Activated T-cell treated with anti-CD3 and anti-CD28 coated beads for 48 hours (primary cell): ENCODE measurements around the gene SHC2.
"Not testable (repeated sequence)": the region's sequence is repeated elsewhere in the genome, so short reads cannot be mapped to it uniquely, and the experiment has no call there.

Experiments
- DNase-seq: peaks from one replicate; pipeline ENCODE4 v3.0.0-alpha.2; 2020; ENCODE audit warnings: low read depth

Gene SHC2

GRCh38 chr19:469833-470232 lies 9.0 kb upstream of the SHC2 start:
- no peak for DNase-seq

DNA sequence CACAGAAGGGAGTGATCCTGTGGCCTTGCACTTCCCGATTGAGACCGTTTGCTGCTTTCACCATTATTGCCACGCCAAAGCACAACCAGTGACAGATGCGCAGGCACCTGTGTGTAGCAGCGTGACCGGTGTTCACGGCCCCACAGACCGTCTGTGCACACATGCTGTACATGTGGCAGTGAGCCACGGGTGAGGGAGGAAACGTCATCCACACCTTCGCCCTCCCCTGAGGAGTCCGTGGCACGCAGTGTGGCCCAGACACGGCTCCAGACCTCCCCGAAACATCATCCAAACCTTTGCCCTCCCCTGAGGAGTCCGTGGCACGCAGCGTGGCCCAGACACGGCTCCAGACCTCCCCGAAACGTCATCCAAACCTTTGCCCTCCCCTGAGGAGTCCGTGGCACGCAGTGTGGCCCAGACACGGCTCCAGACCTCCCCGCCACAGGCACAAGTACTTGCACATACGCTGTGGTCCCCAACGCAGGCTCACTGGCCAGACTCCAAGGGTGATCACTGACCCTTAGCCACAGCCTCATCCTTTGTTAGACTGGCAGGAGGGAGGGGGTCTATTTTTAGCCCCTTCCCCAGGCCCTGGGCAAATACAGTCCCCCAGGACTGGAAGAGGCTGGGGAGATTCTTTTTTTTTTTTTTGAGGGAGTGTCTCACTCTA lies 7.9 kb upstream of the SHC2 start:
- DNase-seq = no peak

- no peak for DNase-seq
Observed at GRCh38 chr19:467554-467953, 6.7 kb upstream of the SHC2 start.

GRCh38 chr19:465056-465816 lies 4.4 kb upstream of the SHC2 start:
- no peak for DNase-seq

- no peak for DNase-seq
Observed at GRCh38 chr19:464208-464545, 3.3 kb upstream of the SHC2 start.

- DNase-seq = no peak
Observed at GRCh38 chr19:463483-464207, 2.8 kb upstream of the SHC2 start.

GRCh38 chr19:461721-462551 lies 1.1 kb upstream of the SHC2 start:
- no peak for DNase-seq

- peak; percentile 19 for DNase-seq
Observed at GRCh38 chr19:459724-460511, 915 bp downstream of the SHC2 start.

- DNase-seq = no peak
Observed at GRCh38 chr19:458091-459042, 2.5 kb downstream of the SHC2 start.

DNA sequence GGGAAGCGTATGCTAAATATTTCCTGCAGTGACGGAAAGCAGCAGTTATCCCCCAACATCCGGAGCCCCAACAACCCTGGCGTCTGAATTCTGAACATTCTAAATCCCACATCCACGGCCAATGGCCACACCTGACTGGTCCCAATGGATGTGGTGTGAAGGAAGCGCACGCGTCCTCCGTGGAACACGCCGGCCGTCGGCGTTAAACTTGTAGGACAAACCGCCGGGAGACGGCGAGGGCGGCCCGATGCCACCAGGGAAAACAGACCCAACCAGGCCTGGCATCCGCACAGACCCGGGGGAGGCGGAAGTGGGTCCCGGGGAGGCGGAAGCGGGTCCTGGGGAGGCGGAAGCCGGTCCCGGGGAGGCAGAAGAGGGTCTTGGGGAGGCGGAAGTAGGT lies 3.2 kb downstream of the SHC2 start:
- no peak for DNase-seq

DNA sequence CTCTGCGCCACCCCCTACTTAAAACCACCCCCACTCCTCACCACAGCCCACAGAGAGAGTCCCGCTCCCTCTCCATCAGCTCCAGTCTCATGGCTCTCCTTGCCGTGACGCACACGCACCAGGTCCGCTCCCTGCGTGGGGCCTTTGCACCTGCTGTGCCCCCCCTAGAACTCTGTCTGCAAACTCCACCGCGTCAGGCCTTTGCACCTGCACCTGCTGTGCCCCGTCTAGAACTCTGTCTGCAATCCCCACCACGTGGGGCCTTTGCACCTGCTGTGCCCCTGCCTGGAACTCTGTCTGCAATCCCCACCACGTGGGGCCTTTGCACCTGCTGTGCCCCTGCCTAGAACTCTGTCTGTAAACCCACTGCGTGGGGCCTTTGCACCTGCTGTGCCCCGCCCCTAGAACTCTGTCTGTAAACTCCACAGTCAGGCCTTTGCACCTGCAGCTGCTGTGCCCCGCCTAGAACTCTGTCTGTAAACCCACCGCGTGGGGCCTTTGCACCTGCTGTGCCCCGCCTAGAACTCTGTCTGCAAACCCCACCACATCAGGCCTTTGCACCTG lies 4.2 kb downstream of the SHC2 start:
- DNase-seq = no peak

DNA sequence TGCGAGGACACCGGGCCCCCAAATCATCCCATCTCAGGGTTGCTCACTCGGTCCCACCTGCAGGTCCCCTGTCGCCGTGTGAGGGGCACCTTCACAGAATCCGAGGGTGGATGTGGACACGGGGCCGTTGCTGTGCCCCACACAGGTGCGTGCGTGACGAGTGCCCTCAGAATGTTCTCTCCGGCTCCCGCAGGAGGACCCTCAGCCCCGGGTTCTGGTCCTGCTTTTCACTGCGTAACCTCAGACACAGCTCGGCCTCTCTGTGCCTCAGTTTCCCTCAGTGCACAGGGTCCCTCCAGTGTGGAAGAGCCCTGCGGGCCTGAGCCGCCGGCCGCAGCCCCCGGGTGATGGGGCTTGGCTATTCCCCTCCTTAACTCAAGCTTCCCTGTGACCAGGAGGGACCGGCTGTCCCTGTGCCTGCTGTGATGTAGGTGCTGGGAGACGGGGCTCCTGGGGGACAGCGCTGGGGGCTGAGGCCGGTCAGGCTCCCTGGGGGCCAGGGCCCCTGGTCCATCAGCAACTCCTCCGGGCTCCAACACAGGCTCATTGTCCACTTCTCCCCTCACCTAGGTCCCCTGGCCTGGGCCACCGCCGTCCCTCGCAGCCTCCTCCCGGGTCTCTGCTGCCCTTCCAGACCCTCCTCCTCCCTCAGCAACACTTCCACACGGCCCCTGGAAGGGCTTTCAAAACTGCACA lies 4.8 kb downstream of the SHC2 start:
- DNase-seq = no peak

- no peak for DNase-seq
Observed at GRCh38 chr19:455031-455705, 5.7 kb downstream of the SHC2 start.

DNA sequence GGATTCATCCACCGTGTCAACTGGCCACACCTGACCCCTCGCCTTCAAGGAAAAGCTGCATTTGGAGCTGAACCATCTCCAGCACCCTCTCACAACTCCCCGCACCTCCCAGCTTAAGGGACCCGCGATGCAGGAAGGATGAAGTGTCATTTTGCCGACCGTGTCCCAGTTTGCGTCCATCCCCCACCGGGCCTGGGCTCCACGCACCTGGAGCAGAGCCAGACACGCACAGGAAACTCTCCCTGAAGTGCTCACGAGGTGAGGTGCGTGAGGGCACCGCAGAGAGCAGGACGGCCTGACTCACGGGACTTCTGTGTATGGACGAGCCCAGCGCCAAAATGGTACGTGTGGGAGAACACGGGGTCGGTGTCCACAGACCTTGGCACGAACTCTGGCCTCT lies 7.2 kb downstream of the SHC2 start:
- no peak for DNase-seq

- DNase-seq = no peak
Observed at GRCh38 chr19:452829-453228, 8.0 kb downstream of the SHC2 start.

GRCh38 chr19:450912-451481 lies 9.8 kb downstream of the SHC2 start:
- DNase-seq = not testable (repeated sequence)

GRCh38 chr19:449916-450315 lies 10.9 kb downstream of the SHC2 start:
- no peak for DNase-seq

DNA sequence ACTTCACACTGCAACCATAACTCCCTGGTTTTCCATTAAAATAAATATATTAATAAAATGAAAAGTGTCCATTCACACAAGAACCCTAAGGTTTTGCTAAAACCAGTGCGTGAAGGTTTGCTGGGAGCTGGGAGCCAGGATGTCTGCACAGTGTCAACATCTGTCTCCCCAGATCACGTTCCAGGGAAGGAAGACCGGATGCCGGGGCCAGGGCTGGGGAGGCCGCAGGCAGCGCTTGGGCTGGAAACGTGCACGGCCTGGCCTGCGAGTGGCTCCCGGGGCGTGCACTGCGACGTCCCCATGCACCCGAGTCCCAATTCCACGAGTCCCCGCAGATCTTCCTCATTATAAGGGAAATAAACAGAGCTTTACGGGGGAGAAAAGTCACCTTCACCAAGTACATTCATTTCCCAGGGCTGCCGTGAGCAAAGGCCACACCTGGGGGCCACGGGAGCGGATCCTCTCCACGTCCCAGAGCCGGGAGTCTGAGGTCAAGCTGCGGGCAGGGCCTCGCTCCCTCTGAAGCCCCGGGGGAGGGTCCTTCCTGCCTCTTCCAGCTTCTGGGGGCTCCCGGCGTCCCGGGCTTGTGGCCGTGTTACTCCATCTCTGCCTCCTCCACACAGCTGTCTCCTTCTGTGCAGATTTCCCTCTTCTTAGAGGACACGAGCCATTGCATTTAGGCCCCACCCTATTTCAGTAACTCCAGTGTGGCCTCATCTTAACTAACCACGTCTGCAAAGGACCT lies 12.8 kb downstream of the SHC2 start:
- no peak for DNase-seq
